Measurements from ENCODE around the gene RFFL.

- TF ChIP-seq CTCF (IDR thresholded peaks at IDR 0.05; ENCODE audit: low read depth, low read length, poor library complexity, severe bottlenecking) = no peak
- no peak for TF ChIP-seq EZH2phosphoT487 (IDR thresholded peaks at IDR 0.05; ENCODE audit: borderline replicate concordance, low read length)
These were observed 32.7 kb downstream of the RFFL start for GRCh38 chr17:35030780-35031179.
